Colon (tissue), 2 donors: Measurements from ENCODE around the gene PTPN2.

Experiments
- FAIRE-seq: peaks from 2 replicates; lab custom pipeline; 2012; peaks lifted over from hg19 to GRCh38; lab: Jason Lieb, UNC
- donor health status: control.
- donor health status: control.

PTPN2 gene

GRCh38 chr18:12857991-12858544, 26.0 kb downstream of the PTPN2 start:
- FAIRE-seq: no peak

- FAIRE-seq: no peak
Observed at GRCh38 chr18:12857215-12857905, 26.7 kb downstream of the PTPN2 start.

- no peak for FAIRE-seq
Observed at GRCh38 chr18:12855916-12856315, 28.1 kb downstream of the PTPN2 start.

- FAIRE-seq: no peak
Observed at GRCh38 chr18:12852566-12853315, 31.3 kb downstream of the PTPN2 start.

GRCh38 chr18:12851716-12852115, 32.3 kb downstream of the PTPN2 start:
- no peak for FAIRE-seq

DNA sequence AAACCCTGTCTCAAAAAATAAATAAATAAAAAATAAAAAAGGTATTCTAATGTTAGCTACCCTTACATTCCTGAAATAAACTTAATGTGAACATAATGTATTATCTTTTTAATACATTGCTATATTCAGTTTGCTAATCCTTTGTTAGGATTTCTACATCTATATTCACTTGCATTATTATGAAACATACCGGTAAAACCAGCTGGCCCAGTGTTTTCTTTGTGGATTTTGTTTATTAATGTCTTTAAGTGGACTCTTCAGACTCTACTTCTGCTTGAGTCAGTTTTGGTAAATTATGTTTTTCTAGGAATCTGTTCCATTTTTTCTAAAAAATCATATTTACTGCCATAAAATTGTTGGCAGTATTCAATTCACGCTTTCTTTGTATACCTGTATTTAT, 34.5 kb downstream of the PTPN2 start:
- no peak for FAIRE-seq

GRCh38 chr18:12848405-12848804, 35.6 kb downstream of the PTPN2 start:
- no peak for FAIRE-seq

- no peak for FAIRE-seq
Observed at GRCh38 chr18:12844391-12844790, 39.6 kb downstream of the PTPN2 start.

- FAIRE-seq: no peak
Observed at GRCh38 chr18:12843420-12844350, 40.4 kb downstream of the PTPN2 start.

DNA sequence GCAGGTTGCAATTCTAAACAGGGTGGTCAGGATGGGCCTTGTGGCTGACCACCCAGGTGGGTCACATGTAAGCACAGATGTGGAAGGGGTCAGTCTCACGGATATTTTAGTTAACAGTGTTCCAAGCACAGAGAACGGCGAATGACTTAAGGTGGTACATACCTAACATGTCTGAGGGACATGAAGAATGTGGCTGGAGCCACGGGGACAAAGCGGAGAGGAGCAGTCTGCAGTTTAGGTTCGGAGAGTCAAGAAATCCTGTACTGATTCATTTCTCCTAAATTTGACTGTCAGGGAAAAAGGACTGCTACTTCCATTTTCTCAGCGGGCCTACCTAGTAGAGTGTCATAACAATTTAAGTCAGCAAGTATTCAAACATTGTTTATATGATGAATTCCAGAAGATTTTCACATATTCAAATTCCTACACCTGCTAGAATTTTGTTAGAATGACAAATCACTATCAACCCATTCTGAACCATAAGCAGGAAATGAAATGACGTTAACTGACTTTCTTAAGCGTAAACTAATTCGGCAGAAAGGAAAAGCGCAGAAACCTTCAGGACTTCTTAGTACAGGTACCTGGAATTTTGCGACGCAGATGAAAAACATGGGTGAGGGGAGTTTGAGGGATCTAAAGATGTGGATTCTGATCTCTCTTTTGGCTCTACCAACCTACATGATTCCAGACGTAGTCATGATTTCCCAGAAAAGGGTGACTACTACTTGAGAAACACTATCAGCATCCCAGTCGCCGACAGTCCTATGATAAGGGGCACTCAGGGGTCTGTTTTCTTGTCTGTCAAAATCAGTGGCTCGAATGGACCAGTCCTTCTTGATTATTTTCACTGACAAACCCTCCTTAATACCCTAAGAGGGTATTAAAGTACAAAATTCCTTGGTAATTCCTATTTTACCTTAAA, 41.3 kb downstream of the PTPN2 start:
- FAIRE-seq: no peak

DNA sequence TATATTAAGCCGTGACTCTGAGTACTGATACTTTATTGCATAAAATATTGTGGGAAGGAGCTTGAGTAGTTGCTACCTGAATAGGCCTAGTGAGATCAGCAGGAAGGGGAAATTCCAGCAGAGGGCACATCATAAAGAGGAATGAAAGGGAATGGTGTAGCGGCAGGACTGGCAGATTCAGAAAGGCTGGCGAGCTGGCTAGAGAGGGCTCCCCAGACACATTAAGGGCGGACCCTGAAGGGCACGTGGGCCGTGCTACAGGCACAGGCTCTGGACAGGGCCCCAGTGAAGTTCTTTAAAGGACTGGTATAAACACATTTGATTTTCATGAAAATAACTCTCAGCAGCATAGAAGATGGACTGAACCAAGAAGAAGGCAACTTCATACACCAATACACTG, 43.0 kb downstream of the PTPN2 start:
- no peak for FAIRE-seq

DNA sequence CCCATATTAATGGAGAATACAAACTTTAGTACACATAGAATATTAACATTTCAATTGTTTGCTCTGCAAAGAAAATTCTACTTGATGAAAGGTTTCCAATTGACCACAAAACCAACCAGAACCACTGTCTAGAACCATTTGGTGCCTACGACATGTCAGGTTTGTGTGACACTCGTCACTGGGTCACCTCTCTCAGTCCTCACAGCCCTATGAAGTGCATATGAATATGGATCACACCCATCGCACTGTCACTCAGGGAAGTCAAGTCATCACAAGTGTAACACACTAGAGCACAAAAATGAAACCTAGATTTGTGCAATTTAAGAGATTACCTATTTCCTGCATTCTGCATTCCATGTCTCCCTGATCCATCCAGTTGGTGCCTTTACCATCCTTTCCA, 43.7 kb downstream of the PTPN2 start:
- no peak for FAIRE-seq

DNA sequence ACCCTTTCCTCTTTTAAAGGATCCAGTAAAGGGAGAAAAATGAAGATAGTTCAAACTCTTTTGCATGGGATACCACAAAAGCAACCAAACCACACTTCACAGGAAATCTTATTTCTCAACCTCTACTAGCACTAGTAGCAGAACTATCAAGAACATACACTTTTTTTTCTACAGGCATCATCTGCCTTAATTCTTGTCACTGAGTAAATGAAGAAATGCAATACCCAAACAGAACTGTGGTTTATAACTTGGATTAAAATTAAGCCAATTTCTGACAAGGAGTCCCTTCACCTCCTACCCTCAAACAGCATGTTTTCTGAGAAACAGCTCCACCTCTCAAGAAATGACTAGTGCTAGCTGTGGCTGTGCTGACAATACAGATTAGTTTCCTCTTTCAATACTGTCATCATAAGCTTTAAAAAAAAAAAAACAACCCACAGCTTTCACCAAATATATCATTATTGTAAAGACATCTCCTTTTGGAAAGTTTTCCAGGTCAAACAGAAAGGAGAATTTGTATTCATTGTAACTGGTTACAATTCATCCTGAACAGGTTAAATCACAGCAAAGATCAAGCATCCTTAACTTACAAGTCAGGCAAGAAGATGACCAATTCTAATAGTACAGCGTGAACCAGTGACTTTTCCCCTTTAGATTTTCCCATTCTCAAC, 44.4 kb downstream of the PTPN2 start:
- FAIRE-seq: no peak

- FAIRE-seq: no peak
Observed at GRCh38 chr18:12839057-12839525, 44.9 kb downstream of the PTPN2 start.

GRCh38 chr18:12838178-12838634, 45.8 kb downstream of the PTPN2 start:
- peak; percentile 36 for FAIRE-seq

- FAIRE-seq: no peak
Observed at GRCh38 chr18:12837747-12838146, 46.3 kb downstream of the PTPN2 start.

GRCh38 chr18:12836551-12836950, 47.5 kb downstream of the PTPN2 start:
- FAIRE-seq: no peak

GRCh38 chr18:12828116-12829051, 55.7 kb downstream of the PTPN2 start:
- no peak for FAIRE-seq

DNA sequence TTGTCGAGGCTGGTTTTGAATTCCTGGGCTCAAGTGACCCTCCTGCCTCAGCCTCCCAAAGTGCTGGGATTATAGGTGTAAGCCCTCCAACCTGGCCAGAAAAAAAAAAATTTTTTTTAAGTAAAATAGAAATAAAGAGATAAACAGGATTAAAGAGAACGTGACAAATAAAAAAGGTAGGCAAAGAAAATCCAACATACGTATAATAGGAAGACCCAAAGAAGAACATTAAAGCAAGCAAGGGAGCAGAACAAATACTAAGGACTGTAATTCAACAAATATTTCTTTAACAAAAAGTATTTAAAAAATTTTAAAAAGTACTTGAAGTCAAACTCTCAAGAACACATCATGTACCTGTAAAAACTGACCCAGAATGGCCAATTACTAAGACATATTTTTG, 56.4 kb downstream of the PTPN2 start:
- FAIRE-seq: no peak
